ENCODE measurements around the gene RHBG.

Gene RHBG

GRCh38 chr1:156428746-156429288, 59.8 kb downstream of the RHBG start:
- DNase-seq = no peak

GRCh38 chr1:156429313-156430060, 60.5 kb downstream of the RHBG start:
- DNase-seq = no peak

- DNase-seq = no peak
Measured at GRCh38 chr1:156430303-156430702, 61.3 kb downstream of the RHBG start.

- DNase-seq = no peak
Measured at GRCh38 chr1:156430866-156431265, 61.9 kb downstream of the RHBG start.

GRCh38 chr1:156431366-156431765, 62.4 kb downstream of the RHBG start:
- no peak for DNase-seq

- no peak for DNase-seq
Measured at GRCh38 chr1:156431769-156432668, 63.0 kb downstream of the RHBG start.

- DNase-seq = no peak
Measured at GRCh38 chr1:156432669-156433018, 63.6 kb downstream of the RHBG start.

- DNase-seq = no peak
Measured at GRCh38 chr1:156433032-156433431, 64.0 kb downstream of the RHBG start.

GRCh38 chr1:156433602-156434001, 64.6 kb downstream of the RHBG start:
- no peak for DNase-seq
